Suprapubic skin (tissue), 4 donors: ENCODE measurements around the gene SGCD. TPM values are rescaled to one million over a fixed set of nuclear protein-coding genes. Genes with fewer than 3 reads are reported as not detected.

ENCODE experiments used
- DNase-seq, 2 donors: peaks; one replicate each; pipeline ENCODE4 v3.0.0-alpha.2; 2019; ENCODE audit warnings: low spot score in 2 of 2
- H3K27ac ChIP-seq: fragments of 200-600 bp; sonication (generic); one replicate; pipeline ENCODE4 v1.5.1; 2019
- H3K27me3 ChIP-seq: fragments of 200-600 bp; sonication (generic); one replicate; pipeline ENCODE4 v1.5.1; 2019
- H3K36me3 ChIP-seq: fragments of 200-600 bp; sonication (generic); one replicate; pipeline ENCODE4 v1.5.1; 2019
- H3K4me1 ChIP-seq: fragments of 200-600 bp; sonication (generic); one replicate; pipeline ENCODE4 v1.5.1; 2019
- H3K4me3 ChIP-seq: fragments of 200-600 bp; sonication (generic); one replicate; pipeline ENCODE4 v1.5.1; 2019; ENCODE audit warnings: mild to moderate bottlenecking
- H3K9me3 ChIP-seq: fragments of 200-600 bp; sonication (generic); one replicate; pipeline ENCODE4 v1.5.1; 2019
- CTCF ChIP-seq, 2 donors: fragments of 200-600 bp in 1 of 2; fragments of 450-650 bp in 1 of 2; sonication (generic) in 1 of 2; IDR thresholded peaks; one replicate each; pipeline ENCODE4 v1.5.1; 2016 to 2019; ENCODE audit warnings: antibody characterized with exemption in 2 of 2, mild to moderate bottlenecking in 1 of 2, moderate library complexity in 1 of 2
- EP300 ChIP-seq: sonication (generic); formaldehyde crosslinking; IDR thresholded peaks from one replicate; pipeline ENCODE4 v1.6.1; 2017; ENCODE audit warnings: antibody characterized with exemption
- POLR2A ChIP-seq, 2 donors: fragments of 450-650 bp; IDR thresholded peaks; one replicate each; pipeline ENCODE4 v1.6.1; 2017; ENCODE audit warnings: antibody characterized with exemption in 2 of 2, mild to moderate bottlenecking in 2 of 2, moderate library complexity in 2 of 2
- POLR2AphosphoS5 ChIP-seq, 3 donors: sonication (generic); formaldehyde crosslinking; IDR thresholded peaks; one replicate each; pipeline ENCODE4 v1.6.1; 2017; ENCODE audit warnings: antibody characterized with exemption in 3 of 3
- WGBS: methylation state at CpG from one replicate; pipeline ENCODE4 v1.1.5; 2018; 5-methylcytosine and 5-hydroxymethylcytosine counted together
- total RNA-seq, 4 donors: library from RNA; depleted of rRNA; stranded (reverse); fragments of >200 nt; gene quantifications; one replicate each; pipeline ENCODE4 v1.1.0, GENCODE V29; 2016

Gene SGCD
- total RNA-seq, 4 donors from 2014 or later = 1.2 to 5.7 (median 3.9) TPM

DNA sequence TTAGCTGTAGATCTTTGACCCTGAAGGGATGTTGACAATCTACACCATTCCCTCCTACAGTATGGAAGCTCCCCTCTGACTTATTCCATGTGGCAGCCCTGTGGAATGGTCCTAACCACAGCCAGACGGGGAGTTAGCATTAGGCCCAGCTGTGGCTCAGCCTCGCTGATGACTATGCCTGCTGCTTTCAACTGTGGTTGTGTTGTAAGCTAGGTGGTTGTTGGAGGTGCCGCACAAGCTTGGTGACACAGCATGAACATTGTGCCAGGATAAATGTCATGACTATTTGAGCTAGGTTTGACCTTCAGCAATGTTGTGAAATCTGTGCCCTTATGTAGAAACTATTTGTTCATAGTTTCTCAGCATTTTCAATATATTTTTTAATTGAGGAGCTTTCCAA, 40.6 kb downstream of the SGCD start:
- TF ChIP-seq POLR2A (IDR thresholded peaks at IDR 0.05) (no peak), EP300 (no peak), CTCF (IDR thresholded peaks at IDR 0.05) (no peak), POLR2AphosphoS5 (IDR thresholded peaks at IDR 0.05) (no peak)
- no peak for DNase-seq
- Histone ChIP-seq H3K4me1 (no peaks in the 10 kb centered on the region), H3K27me3 (no peaks in the 10 kb centered on the region), H3K9me3 (no peaks in the 10 kb centered on the region), H3K4me3 (no peak overlapping the region), H3K27ac (no peak overlapping the region), H3K36me3 (no peaks in the 10 kb centered on the region)
- 84% methylated on average over 3 of the region's 3 CpGs for WGBS

- no peaks in the 10 kb centered on the region for H3K27me3 ChIP-seq
- no peak overlapping the region for H3K4me3 ChIP-seq
- no peak for DNase-seq
- H3K27ac ChIP-seq = no peak overlapping the region
- no peak for TF ChIP-seq CTCF (IDR thresholded peaks at IDR 0.05)
- TF ChIP-seq POLR2A (IDR thresholded peaks at IDR 0.05) = no peak
- no peak for TF ChIP-seq EP300
- H3K9me3 ChIP-seq = no peaks in the 10 kb centered on the region
- 63% methylated on average over 3 of the region's 3 CpGs for WGBS
- no peaks in the 10 kb centered on the region for H3K36me3 ChIP-seq
- no peaks in the 10 kb centered on the region for H3K4me1 ChIP-seq
Observed at GRCh38 chr5:156375895-156376495, 49.0 kb downstream of the SGCD start.

DNA sequence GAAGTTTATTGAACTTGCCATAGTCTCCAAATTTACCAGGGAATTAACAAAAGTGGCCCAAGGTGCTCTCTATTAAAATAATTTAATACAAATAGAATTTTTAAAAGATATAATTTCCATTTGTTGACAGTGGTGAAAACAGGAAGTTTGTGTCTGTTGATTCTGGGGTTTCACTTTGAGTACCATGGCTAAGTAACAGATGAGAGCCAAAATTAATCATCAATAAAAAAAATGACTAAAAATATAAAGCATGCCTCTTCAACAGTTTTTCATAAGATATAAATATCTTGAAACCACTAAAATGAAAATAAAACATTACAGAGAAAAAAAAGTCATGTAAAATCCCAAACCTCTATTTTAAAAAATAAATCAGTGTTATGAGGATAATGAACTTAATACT, 49.8 kb downstream of the SGCD start:
- Histone ChIP-seq H3K27me3 (no peaks in the 10 kb centered on the region), H3K9me3 (no peaks in the 10 kb centered on the region), H3K4me3 (no peak overlapping the region), H3K27ac (no peak overlapping the region), H3K36me3 (no peaks in the 10 kb centered on the region), H3K4me1 (no peaks in the 10 kb centered on the region)
- no peak for TF ChIP-seq POLR2AphosphoS5 (IDR thresholded peaks at IDR 0.05)
- no peak for TF ChIP-seq CTCF (IDR thresholded peaks at IDR 0.05)
- no peak for TF ChIP-seq EP300
- TF ChIP-seq POLR2A (IDR thresholded peaks at IDR 0.05) = no peak
- no peak for DNase-seq

DNA sequence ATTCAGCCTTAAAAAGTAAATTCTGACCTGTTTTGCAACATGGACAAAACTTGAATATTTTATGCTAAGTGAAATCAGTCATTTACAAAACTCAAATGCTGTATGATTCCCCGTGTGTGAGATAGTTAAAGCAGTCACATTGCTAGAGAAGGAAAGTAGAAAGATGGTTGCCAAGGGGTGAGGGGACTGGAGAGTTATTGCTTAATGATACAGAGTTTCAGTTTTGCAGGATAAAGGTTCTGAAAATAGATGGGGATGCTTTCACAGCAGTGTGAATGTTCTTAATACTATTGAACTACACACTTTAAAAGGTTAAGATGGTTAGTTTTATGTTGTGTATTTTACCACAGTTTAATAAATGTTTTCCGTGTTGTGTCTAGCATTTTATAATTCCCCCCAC, 51.2 kb downstream of the SGCD start:
- TF ChIP-seq POLR2A (IDR thresholded peaks at IDR 0.05) = no peak
- no peak for TF ChIP-seq EP300
- TF ChIP-seq POLR2AphosphoS5 (IDR thresholded peaks at IDR 0.05) = no peak
- TF ChIP-seq CTCF (IDR thresholded peaks at IDR 0.05) = no peak
- no peaks in the 10 kb centered on the region for H3K27me3 ChIP-seq
- WGBS = 94% methylated on average over 2 of the region's 2 CpGs
- H3K4me1 ChIP-seq = no peaks in the 10 kb centered on the region
- no peaks in the 10 kb centered on the region for H3K36me3 ChIP-seq
- no peak for DNase-seq
- no peaks in the 10 kb centered on the region for H3K9me3 ChIP-seq
- H3K27ac ChIP-seq = no peak overlapping the region
- no peak overlapping the region for H3K4me3 ChIP-seq

DNA sequence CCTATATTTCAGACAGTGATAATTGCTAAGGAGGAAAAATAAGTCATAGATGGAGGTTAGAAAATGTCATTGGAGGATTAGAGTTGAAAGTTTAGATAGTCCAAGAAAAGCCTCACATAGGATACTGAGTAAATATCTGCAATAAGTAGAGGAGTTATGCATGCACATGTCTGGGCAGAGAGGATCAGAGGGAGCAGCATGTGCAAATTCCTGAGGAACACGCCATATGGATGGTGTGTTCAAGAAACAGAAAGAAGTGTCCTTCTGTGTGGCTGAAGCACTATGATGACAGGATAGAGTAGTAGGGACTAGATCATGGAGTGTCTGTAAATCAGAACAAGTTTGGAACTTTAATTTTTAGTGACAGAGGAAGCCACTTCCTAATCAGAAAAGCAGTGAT, 52.2 kb downstream of the SGCD start:
- 42% methylated on average over 1 of the region's 1 CpG for WGBS

More for the DNA sequence above, 52.2 kb downstream of the SGCD start:
- no peaks in the 10 kb centered on the region for H3K36me3 ChIP-seq
- H3K27me3 ChIP-seq = no peaks in the 10 kb centered on the region
- no peak overlapping the region for H3K27ac ChIP-seq
- TF ChIP-seq POLR2AphosphoS5 (IDR thresholded peaks at IDR 0.05) (no peak), EP300 (no peak), CTCF (IDR thresholded peaks at IDR 0.05) (no peak), POLR2A (IDR thresholded peaks at IDR 0.05) (no peak)
- no peak for DNase-seq
- no peaks in the 10 kb centered on the region for H3K4me1 ChIP-seq
- no peak overlapping the region for H3K4me3 ChIP-seq
- H3K9me3 ChIP-seq = no peaks in the 10 kb centered on the region
